Parathyroid adenoma (tissue), 2 donors: ENCODE data around the gene SFXN1.
A peak's percentile ranks its signal among the peaks of the same experiment; 100 is the strongest.

Source experiments
- H2AFZ ChIP-seq: fragments of 300-600 bp; sonication (generic); one replicate; pipeline ENCODE4 v1.7.0; 2017; ENCODE audit warnings: antibody characterized with exemption, mild to moderate bottlenecking
- H3K27ac ChIP-seq: fragments of 300-600 bp; sonication (generic); one replicate; pipeline ENCODE4 v1.7.0; 2017
- H3K27me3 ChIP-seq: fragments of 300-600 bp; sonication (generic); one replicate; pipeline ENCODE4 v1.7.0; 2017; ENCODE audit warnings: low read length; ENCODE audit not compliant: control insufficient read depth, insufficient read depth
- H3K36me3 ChIP-seq: fragments of 300-600 bp; sonication (generic); one replicate; pipeline ENCODE4 v1.7.0; 2017; ENCODE audit warnings: low read length; ENCODE audit not compliant: control insufficient read depth, insufficient read depth
- H3K4me1 ChIP-seq: fragments of 300-600 bp; sonication (generic); one replicate; pipeline ENCODE4 v1.7.0; 2017; ENCODE audit warnings: control low read depth
- H3K4me2 ChIP-seq: fragments of 300-600 bp; sonication (generic); one replicate; pipeline ENCODE4 v1.7.0; 2017; ENCODE audit warnings: low read length
- H3K4me3 ChIP-seq: fragments of 300-600 bp; sonication (generic); one replicate; pipeline ENCODE4 v1.7.0; 2017; ENCODE audit warnings: low read depth, low read length
- H3K79me2 ChIP-seq: fragments of 300-600 bp; sonication (generic); one replicate; pipeline ENCODE4 v1.7.0; 2017; ENCODE audit warnings: control low read depth
- H3K9ac ChIP-seq: fragments of 300-600 bp; sonication (generic); one replicate; pipeline ENCODE4 v1.7.0; 2017; ENCODE audit warnings: mild to moderate bottlenecking
- H3K9me3 ChIP-seq: fragments of 300-600 bp; sonication (generic); one replicate; pipeline ENCODE4 v1.7.0; 2017; ENCODE audit warnings: low read length; ENCODE audit not compliant: control insufficient read depth
- CTCF ChIP-seq: fragments of 300-600 bp; sonication (generic); IDR thresholded peaks from one replicate; pipeline ENCODE4 v1.7.0; 2017; ENCODE audit warnings: antibody characterized with exemption, mild to moderate bottlenecking
- donor health status: primary hyperparathyroidism.

SFXN1 gene

DNA sequence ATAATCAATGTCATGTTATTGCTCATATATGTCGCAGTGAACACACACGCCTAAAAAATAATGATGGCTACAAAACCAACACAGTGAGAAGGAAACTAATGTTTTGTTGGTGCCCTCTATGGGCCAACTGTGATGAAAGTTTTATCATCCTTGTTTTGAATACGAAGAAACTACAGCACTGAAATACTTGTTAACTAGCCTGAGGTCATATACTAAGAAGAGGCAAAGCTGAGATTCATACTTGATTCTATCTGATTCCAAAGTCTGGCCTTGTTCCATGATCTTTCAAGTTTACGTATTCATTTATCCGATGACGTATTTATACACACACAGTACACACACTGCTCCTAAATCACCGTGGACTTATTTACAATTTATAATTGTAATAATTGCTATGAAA lies 18.2 kb upstream of the SFXN1 start:
- Histone ChIP-seq H3K27ac (no peak overlapping the region), H3K27me3 (no peaks in the 10 kb centered on the region), H3K4me1 (no peaks in the 10 kb centered on the region), H3K9me3 (no peaks in the 10 kb centered on the region), H2AFZ (no peak overlapping the region), H3K4me3 (no peak overlapping the region), H3K4me2 (no peak overlapping the region), H3K9ac (no peak overlapping the region), H3K79me2 (no peaks in the 10 kb centered on the region), H3K36me3 (no peaks in the 10 kb centered on the region)
- peak; percentile 43 for TF ChIP-seq CTCF

- H3K9me3 ChIP-seq, result no peaks in the 10 kb centered on the region
- no peaks in the 10 kb centered on the region for H3K36me3 ChIP-seq
- no peak for TF ChIP-seq CTCF
- H2AFZ ChIP-seq, result no peak overlapping the region
- H3K4me1 ChIP-seq, result no peaks in the 10 kb centered on the region
- H3K4me2 ChIP-seq, result no peak overlapping the region
- no peak overlapping the region for H3K9ac ChIP-seq
- no peaks in the 10 kb centered on the region for H3K79me2 ChIP-seq
- no peaks in the 10 kb centered on the region for H3K27me3 ChIP-seq
- H3K27ac ChIP-seq, result no peak overlapping the region
- H3K4me3 ChIP-seq, result no peak overlapping the region
Measured at GRCh38 chr5:175460552-175460951, 17.8 kb upstream of the SFXN1 start.

DNA sequence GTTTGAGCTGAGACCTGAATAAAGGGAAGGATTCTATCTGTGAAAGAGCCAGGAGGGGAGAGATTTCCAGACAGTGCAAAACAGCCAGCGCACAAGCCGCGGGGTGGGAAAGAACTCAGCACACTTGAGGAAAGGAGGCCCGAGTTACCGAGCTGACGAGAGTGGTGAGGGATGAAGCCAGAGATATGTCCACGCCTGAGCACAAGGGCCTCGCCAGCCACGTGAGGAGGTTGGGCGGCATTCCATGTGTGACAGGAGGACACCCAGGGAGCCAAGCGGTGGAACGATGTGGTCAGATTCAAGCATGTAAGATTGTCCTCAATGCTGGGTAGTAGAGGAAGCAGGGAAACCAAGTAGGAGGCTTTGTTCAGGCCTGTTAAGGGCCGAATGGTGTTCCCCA lies 17.0 kb upstream of the SFXN1 start:
- Histone ChIP-seq H2AFZ (no peak overlapping the region), H3K27me3 (no peaks in the 10 kb centered on the region), H3K9ac (no peak overlapping the region), H3K27ac (no peak overlapping the region), H3K36me3 (no peaks in the 10 kb centered on the region), H3K9me3 (no peaks in the 10 kb centered on the region), H3K79me2 (no peaks in the 10 kb centered on the region), H3K4me1 (no peaks in the 10 kb centered on the region), H3K4me2 (no peak overlapping the region), H3K4me3 (no peak overlapping the region)
- no peak for TF ChIP-seq CTCF

- H3K27me3 ChIP-seq, result no peaks in the 10 kb centered on the region
- no peak overlapping the region for H3K27ac ChIP-seq
- no peak overlapping the region for H3K4me2 ChIP-seq
- no peak overlapping the region for H3K9ac ChIP-seq
- H3K9me3 ChIP-seq, result no peaks in the 10 kb centered on the region
- no peaks in the 10 kb centered on the region for H3K4me1 ChIP-seq
- TF ChIP-seq CTCF, result no peak
- H3K36me3 ChIP-seq, result no peaks in the 10 kb centered on the region
- no peaks in the 10 kb centered on the region for H3K79me2 ChIP-seq
- no peak overlapping the region for H3K4me3 ChIP-seq
- H2AFZ ChIP-seq, result no peak overlapping the region
Measured at GRCh38 chr5:175463641-175464040, 14.7 kb upstream of the SFXN1 start.

- Histone ChIP-seq H2AFZ (peak overlapping the region; percentile 25), H3K4me1 (no peaks in the 10 kb centered on the region), H3K79me2 (no peaks in the 10 kb centered on the region), H3K9ac (no peak overlapping the region), H3K9me3 (no peaks in the 10 kb centered on the region), H3K4me3 (no peak overlapping the region), H3K4me2 (no peak overlapping the region), H3K36me3 (no peaks in the 10 kb centered on the region), H3K27ac (no peak overlapping the region), H3K27me3 (no peaks in the 10 kb centered on the region)
- peak; percentile 68 for TF ChIP-seq CTCF
Measured at GRCh38 chr5:175464074-175464941, 14.1 kb upstream of the SFXN1 start.
